Measurements from ENCODE around the gene MRPL18. TPM values are rescaled to one million over a fixed set of nuclear protein-coding genes. Genes with fewer than 3 reads are reported as not detected.

MRPL18 gene
- total RNA-seq, 4 donors from 2014 or later: 38.0 to 85.2 (median 74.1) TPM

DNA sequence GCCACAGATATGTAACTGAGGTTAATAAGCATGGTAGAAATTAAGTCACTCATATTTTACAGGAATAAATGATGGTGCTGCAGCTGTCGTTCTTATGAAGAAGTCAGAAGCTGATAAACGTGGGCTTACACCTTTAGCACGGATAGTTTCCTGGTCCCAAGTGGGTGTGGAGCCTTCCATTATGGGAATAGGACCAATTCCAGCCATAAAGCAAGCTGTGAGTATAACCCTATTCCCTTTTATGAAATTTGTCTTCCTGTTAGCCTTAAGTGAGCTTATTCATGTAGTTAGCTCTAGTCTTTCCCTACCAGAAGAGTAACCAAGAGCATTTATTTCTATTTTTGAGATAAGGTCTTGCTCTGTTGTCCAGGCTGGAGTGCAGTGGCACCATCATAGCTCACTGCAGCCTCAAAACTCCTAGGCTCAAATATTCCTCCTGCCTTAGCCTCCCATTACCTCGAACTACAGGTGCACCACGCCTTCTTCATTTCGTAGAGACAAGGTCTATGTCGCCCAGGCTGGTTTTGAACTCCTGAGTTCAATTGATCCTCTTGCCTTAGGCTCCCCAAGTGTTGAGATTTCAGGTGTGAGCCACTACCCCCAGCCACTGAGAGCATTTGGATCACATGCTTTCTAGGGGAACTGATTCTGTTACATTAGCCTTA, 12.9 kb upstream of the MRPL18 start:
- H3K36me3 ChIP-seq: peaks cover 3 to 97% (median 24%) of the 10 kb centered on the region in 3 donors
- no peak overlapping the region for H3K27ac ChIP-seq
- no peaks in the 10 kb centered on the region for H3K27me3 ChIP-seq
- H3K9me3 ChIP-seq: no peaks in the 10 kb centered on the region
- no peak overlapping the region for H3K4me3 ChIP-seq
- WGBS, 2 donors: 76 to 87% methylated on average over 7 of the region's 7 CpGs
- no peak for DNase-seq (ENCODE audit: low spot score in 2 of 2)
- no peak for TF ChIP-seq EP300 (IDR thresholded peaks at IDR 0.05)
- TF ChIP-seq, protein P1, sequence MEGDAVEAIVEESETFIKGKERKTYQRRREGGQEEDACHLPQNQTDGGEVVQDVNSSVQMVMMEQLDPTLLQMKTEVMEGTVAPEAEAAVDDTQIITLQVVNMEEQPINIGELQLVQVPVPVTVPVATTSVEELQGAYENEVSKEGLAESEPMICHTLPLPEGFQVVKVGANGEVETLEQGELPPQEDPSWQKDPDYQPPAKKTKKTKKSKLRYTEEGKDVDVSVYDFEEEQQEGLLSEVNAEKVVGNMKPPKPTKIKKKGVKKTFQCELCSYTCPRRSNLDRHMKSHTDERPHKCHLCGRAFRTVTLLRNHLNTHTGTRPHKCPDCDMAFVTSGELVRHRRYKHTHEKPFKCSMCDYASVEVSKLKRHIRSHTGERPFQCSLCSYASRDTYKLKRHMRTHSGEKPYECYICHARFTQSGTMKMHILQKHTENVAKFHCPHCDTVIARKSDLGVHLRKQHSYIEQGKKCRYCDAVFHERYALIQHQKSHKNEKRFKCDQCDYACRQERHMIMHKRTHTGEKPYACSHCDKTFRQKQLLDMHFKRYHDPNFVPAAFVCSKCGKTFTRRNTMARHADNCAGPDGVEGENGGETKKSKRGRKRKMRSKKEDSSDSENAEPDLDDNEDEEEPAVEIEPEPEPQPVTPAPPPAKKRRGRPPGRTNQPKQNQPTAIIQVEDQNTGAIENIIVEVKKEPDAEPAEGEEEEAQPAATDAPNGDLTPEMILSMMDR (IDR thresholded peaks at IDR 0.05): no peak
- TF ChIP-seq POLR2A (IDR thresholded peaks at IDR 0.05): no peak
- no peaks in the 10 kb centered on the region for H3K4me1 ChIP-seq

DNA sequence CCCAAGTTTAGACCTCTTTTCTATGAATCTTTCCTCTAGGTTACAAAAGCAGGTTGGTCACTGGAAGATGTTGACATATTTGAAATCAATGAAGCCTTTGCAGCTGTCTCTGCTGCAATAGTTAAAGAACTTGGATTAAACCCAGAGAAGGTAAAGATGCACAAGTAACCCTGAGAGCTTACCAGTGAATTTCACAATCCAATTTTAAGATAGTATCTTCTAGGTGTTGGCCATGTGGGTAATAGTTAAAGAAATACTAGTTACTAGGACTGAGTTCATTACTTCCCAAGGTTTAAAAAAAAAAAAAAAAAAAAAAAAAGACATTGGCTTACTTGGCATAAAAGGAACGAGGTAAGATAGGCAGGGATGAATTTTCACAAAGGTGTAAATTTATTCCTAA, 12.1 kb upstream of the MRPL18 start:
- Histone ChIP-seq H3K27me3 (no peaks in the 10 kb centered on the region), H3K27ac (no peak overlapping the region), H3K4me3 (no peak overlapping the region), H3K36me3 (peaks cover 3 to 97% (median 25%) of the 10 kb centered on the region in 3 donors), H3K4me1 (no peaks in the 10 kb centered on the region), H3K9me3 (no peaks in the 10 kb centered on the region)
- TF ChIP-seq EP300 (IDR thresholded peaks at IDR 0.05) (no peak), POLR2A (IDR thresholded peaks at IDR 0.05) (no peak)
- TF ChIP-seq, protein P1 (IDR thresholded peaks at IDR 0.05): no peak
- 68 to 90% methylated on average over 1 of the region's 1 CpG for WGBS, 2 donors
- no peak for DNase-seq (ENCODE audit: low spot score in 2 of 2)

DNA sequence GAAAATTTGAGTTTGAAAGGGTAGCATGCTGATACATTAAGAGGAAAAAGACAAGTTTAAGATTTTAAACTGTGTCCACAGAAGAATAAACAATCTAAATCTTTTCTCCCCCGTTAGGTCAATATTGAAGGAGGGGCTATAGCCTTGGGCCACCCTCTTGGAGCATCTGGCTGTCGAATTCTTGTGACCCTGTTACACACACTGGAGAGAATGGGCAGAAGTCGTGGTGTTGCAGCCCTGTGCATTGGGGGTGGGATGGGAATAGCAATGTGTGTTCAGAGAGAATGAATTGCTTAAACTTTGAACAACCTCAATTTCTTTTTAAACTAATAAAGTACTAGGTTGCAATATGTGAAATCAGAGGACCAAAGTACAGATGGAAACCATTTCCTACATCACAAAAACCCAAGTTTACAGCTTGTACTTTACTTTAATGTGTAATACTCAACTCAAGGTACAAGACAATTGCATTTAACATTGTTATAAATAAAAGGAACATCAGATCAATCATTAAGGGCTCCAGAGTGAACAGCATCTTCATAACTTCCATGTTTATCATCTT, 11.6 kb upstream of the MRPL18 start:
- H3K27ac ChIP-seq: no peak overlapping the region
- no peaks in the 10 kb centered on the region for H3K27me3 ChIP-seq
- H3K36me3 ChIP-seq: peaks cover 3 to 99% (median 25%) of the 10 kb centered on the region in 3 donors
- no peaks in the 10 kb centered on the region for H3K4me1 ChIP-seq
- no peak for TF ChIP-seq POLR2A (IDR thresholded peaks at IDR 0.05)
- TF ChIP-seq, protein P1 (IDR thresholded peaks at IDR 0.05): no peak
- TF ChIP-seq EP300 (IDR thresholded peaks at IDR 0.05): no peak
- no peak overlapping the region for H3K4me3 ChIP-seq
- H3K9me3 ChIP-seq: no peaks in the 10 kb centered on the region
- no peak for DNase-seq (ENCODE audit: low spot score in 2 of 2)
- 50 to 70% methylated on average over 3 of the region's 3 CpGs for WGBS, 2 donors

DNA sequence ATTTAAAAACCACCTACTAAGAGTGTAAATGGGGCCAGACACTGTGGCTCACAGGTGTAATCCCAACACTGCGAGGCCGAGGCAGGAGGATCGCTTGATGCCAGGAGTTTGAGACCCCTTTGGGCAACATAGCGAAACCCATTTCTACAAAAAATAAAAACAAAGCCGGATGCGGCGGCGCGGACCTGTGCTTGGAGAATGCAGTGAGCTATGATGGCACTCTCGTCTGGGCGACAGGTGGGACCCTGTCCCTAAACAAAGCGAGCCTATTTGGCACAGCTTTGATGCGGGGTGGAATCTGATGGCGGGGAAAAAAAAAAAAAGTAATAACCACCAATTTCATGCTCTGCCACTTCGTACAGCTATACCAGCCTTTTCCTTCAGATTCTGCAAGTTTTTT, 2.0 kb upstream of the MRPL18 start:
- TF ChIP-seq POLR2A (IDR thresholded peaks at IDR 0.05) (no peak), EP300 (IDR thresholded peaks at IDR 0.05) (no peak)
- TF ChIP-seq, protein P1 (IDR thresholded peaks at IDR 0.05): no peak
- DNase-seq (ENCODE audit: low spot score in 2 of 2): no peak
- Histone ChIP-seq H3K4me3 (peak overlapping the region; percentile 86 to 98 (median 92)), H3K9me3 (no peaks in the 10 kb centered on the region), H3K27me3 (no peaks in the 10 kb centered on the region), H3K27ac (peak overlapping the region in 3 of 4 donors; percentile 95 to 100 (median 98)), H3K4me1 (peaks cover 3 to 65% (median 45%) of the 10 kb centered on the region in 4 donors), H3K36me3 (peaks cover 0 to 55% (median 0%) of the 10 kb centered on the region in 3 donors)
- WGBS, 2 donors: 36 to 45% methylated on average over 15 of the region's 15 CpGs

DNA sequence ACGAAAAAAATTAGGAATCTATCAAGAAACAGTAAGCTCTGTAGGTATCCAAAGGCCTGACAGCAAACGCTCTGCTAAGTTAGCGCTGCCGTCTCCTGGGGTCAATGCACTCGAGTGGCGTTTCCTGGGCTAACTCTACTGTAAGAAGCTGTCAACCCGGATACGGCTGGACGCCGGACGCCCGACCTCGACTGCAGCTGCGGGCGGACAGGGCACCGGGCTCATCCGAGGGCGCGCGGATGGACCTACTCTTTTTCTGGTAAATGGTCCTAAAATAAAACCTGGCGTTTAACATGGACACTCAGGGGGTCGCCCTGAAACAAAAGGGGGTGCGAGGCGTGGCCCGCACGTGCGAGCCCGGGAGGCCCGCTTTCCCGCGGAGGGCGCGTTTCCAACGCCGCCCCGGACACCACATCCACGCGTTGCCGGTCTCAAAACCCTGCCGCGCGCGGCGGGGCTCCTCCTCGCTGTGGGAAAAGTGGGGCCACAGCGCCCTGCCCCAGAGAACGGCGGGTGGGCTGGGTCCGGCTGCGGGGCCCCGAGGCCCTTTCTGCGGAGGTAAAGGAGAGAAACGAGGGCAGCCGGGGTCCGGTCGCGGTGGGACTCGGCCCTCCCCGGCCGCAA, 1.4 kb upstream of the MRPL18 start:
- no peak for TF ChIP-seq POLR2A (IDR thresholded peaks at IDR 0.05)
- no peak for TF ChIP-seq EP300 (IDR thresholded peaks at IDR 0.05)
- TF ChIP-seq, protein P1 (IDR thresholded peaks at IDR 0.05): no peak
- WGBS, 2 donors: 0% methylated on average over 31 to 59 of the region's 60 CpGs
- H3K27me3 ChIP-seq: no peaks in the 10 kb centered on the region
- no peaks in the 10 kb centered on the region for H3K9me3 ChIP-seq
- peak overlapping the region; percentile 86 to 98 (median 92) for H3K4me3 ChIP-seq
- DNase-seq (ENCODE audit: low spot score in 2 of 2): peak in 1 of 2 donors; percentile 18
- H3K27ac ChIP-seq: peak overlapping the region; percentile 95 to 100 (median 96)
- H3K36me3 ChIP-seq: peaks cover 0 to 55% (median 0%) of the 10 kb centered on the region in 3 donors
- peaks cover 3 to 65% (median 45%) of the 10 kb centered on the region in 4 donors for H3K4me1 ChIP-seq
